H1 (cell line): ENCODE data around the gene CERT1.

Experiments
- BACH1 ChIP-seq: IDR thresholded peaks from 2 replicates; pipeline ENCODE4 v1.6.1; 2012; ENCODE audit warnings: low read length, improper control_type of control experiment
- CEBPB ChIP-seq: IDR thresholded peaks from 2 replicates; pipeline ENCODE4 v1.6.1; 2012; ENCODE audit warnings: low read depth, low read length
- CTCF ChIP-seq, 3 experiments: IDR thresholded peaks; 1 replicate in 2 of 3; 2 replicates in 1 of 3; pipeline versions ENCODE4 v1.5.1 to v1.6.1; 2011; ENCODE audit warnings: low read length in 3 of 3, mild to moderate bottlenecking in 3 of 3, inconsistent platforms in 2 of 3, low read depth in 1 of 3, moderate library complexity in 1 of 3; ENCODE audit not compliant: insufficient read depth in 1 of 3; ENCODE audit errors: control extremely low read depth in 1 of 3
- EZH2 ChIP-seq: fragments of 200-600 bp; sonication (generic); IDR thresholded peaks from 2 replicates; pipeline ENCODE4 v1.7.1; 2012; ENCODE audit warnings: low read depth, mild to moderate bottlenecking, moderate library complexity, low read length, inconsistent platforms; ENCODE audit not compliant: severe bottlenecking
- JUN ChIP-seq: IDR thresholded peaks from 2 replicates; pipeline ENCODE4 v1.6.1; 2011; ENCODE audit warnings: low read depth, mild to moderate bottlenecking, improper control_type of control experiment, low read length
- NRF1 ChIP-seq: IDR thresholded peaks from 2 replicates; pipeline ENCODE4 v1.6.1; 2011; ENCODE audit warnings: mild to moderate bottlenecking, low read depth, low read length, improper control_type of control experiment
- POLR2A ChIP-seq, 2 experiments: IDR thresholded peaks; 1 replicate in 1 of 2; 2 replicates in 1 of 2; pipeline ENCODE4 v1.6.1; 2011; ENCODE audit warnings: low read depth in 2 of 2, low read length in 2 of 2, mild to moderate bottlenecking in 2 of 2; ENCODE audit errors: control extremely low read depth in 1 of 2
- POLR2AphosphoS5 ChIP-seq: IDR thresholded peaks from 2 replicates; pipeline ENCODE4 v1.6.1; 2011; ENCODE audit warnings: low read depth, low read length
- RAD21 ChIP-seq, 2 experiments: IDR thresholded peaks in 1 of 2; conservative IDR thresholded peaks in 1 of 2; 2 replicates each; pipeline ENCODE4 v1.6.1; 2011; ENCODE audit warnings: low read depth in 2 of 2, low read length in 2 of 2, improper control_type of control experiment in 1 of 2, inconsistent platforms in 1 of 2, mild to moderate bottlenecking in 1 of 2, moderate library complexity in 1 of 2
- TAF1 ChIP-seq: IDR thresholded peaks from 2 replicates; pipeline ENCODE4 v1.6.1; 2011; ENCODE audit warnings: mild to moderate bottlenecking, low read depth, low read length

GRCh38 chr5:75468593-75468992 is 42.8 kb downstream of the CERT1 start:
- TF ChIP-seq BACH1: no peak
- TF ChIP-seq POLR2A (IDR thresholded peaks at IDR 0.05; ENCODE audit: control extremely low read depth in 1 of 2, low read depth in 2 of 2, low read length in 2 of 2): no peak
- no peak for TF ChIP-seq TAF1
- TF ChIP-seq NRF1: no peak
- no peak for TF ChIP-seq POLR2AphosphoS5
- no peak for TF ChIP-seq CEBPB
- no peak for TF ChIP-seq RAD21 (IDR thresholded peaks at IDR 0.05 in 1 of 2, conservative IDR thresholded peaks at IDR 0.05 in 1 of 2; ENCODE audit: low read depth in 2 of 2, low read length in 2 of 2)
- no peak for TF ChIP-seq CTCF (IDR thresholded peaks at IDR 0.05; ENCODE audit: control extremely low read depth in 1 of 3, insufficient read depth in 1 of 3, low read depth in 1 of 3, low read length in 3 of 3)
- TF ChIP-seq EZH2: no peak
- no peak for TF ChIP-seq JUN
